Measurements from ENCODE around the gene PRPF31. TPM values are rescaled to one million over a fixed set of nuclear protein-coding genes. Genes with fewer than 3 reads are reported as not detected.

The PRPF31 gene
- total RNA-seq, 4 donors from 2014 or later, result 37.7 to 67.5 (median 42.9) TPM

- WGBS, 2 donors, result 73 to 79% methylated on average over 10 of the region's 10 CpGs
- H3K27ac ChIP-seq, result no peak overlapping the region
- H3K36me3 ChIP-seq, result peaks cover 0 to 50% (median 13%) of the 10 kb centered on the region in 3 donors
- no peak overlapping the region for H3K4me3 ChIP-seq
- peaks cover 0 to 15% (median 12%) of the 10 kb centered on the region in 4 donors for H3K4me1 ChIP-seq
- TF ChIP-seq EP300 (IDR thresholded peaks at IDR 0.05) (no peak), CTCF (IDR thresholded peaks at IDR 0.05) (no peak), POLR2A (IDR thresholded peaks at IDR 0.05) (no peak)
- no peak for DNase-seq (ENCODE audit: low spot score in 2 of 2)
- H3K27me3 ChIP-seq, result no peaks in the 10 kb centered on the region
- H3K9me3 ChIP-seq, result no peaks in the 10 kb centered on the region
These were observed 17.9 kb downstream of the PRPF31 start for GRCh38 chr19:54133312-54133956.

- Histone ChIP-seq H3K27me3 (no peaks in the 10 kb centered on the region), H3K27ac (no peak overlapping the region), H3K4me3 (no peak overlapping the region), H3K9me3 (no peaks in the 10 kb centered on the region), H3K36me3 (peaks cover 0 to 44% (median 7%) of the 10 kb centered on the region in 3 donors), H3K4me1 (peaks cover 0 to 21% (median 18%) of the 10 kb centered on the region in 4 donors)
- DNase-seq (ENCODE audit: low spot score in 2 of 2), result no peak
- TF ChIP-seq EP300 (IDR thresholded peaks at IDR 0.05) (no peak), CTCF (IDR thresholded peaks at IDR 0.05) (no peak), POLR2A (IDR thresholded peaks at IDR 0.05) (no peak)
- WGBS, 2 donors, result 57 to 71% methylated on average over 2 of the region's 2 CpGs
These were observed 18.5 kb downstream of the PRPF31 start for GRCh38 chr19:54133957-54134590.

- DNase-seq (ENCODE audit: low spot score in 2 of 2), result no peak
- 3% methylated on average over 30 of the region's 30 CpGs for WGBS, 2 donors
These were observed 20.7 kb downstream of the PRPF31 start for GRCh38 chr19:54136086-54136863.

GRCh38 chr19:54136864-54137698 lies 21.5 kb downstream of the PRPF31 start:
- 0% methylated on average over 42 to 46 of the region's 46 CpGs for WGBS, 2 donors
- TF ChIP-seq EP300 (IDR thresholded peaks at IDR 0.05) (peak in 1 of 2 donors; percentile 42), CTCF (IDR thresholded peaks at IDR 0.05) (peak in 1 of 5 experiments; percentile 58), POLR2A (IDR thresholded peaks at IDR 0.05) (peak in 1 of 2 donors; percentile 44)

More at GRCh38 chr19:54136086-54136863, 20.7 kb downstream of the PRPF31 start:
- peak overlapping the region; percentile 27 to 78 (median 52) for H3K27ac ChIP-seq
- H3K4me1 ChIP-seq, result peaks cover 0 to 43% (median 31%) of the 10 kb centered on the region in 4 donors
- no peaks in the 10 kb centered on the region for H3K9me3 ChIP-seq
- H3K36me3 ChIP-seq, result peaks cover 0 to 34% (median 0%) of the 10 kb centered on the region in 3 donors
- H3K27me3 ChIP-seq, result no peaks in the 10 kb centered on the region
- peak overlapping the region; percentile 22 to 51 (median 34) for H3K4me3 ChIP-seq
- TF ChIP-seq CTCF (IDR thresholded peaks at IDR 0.05), result no peak
- TF ChIP-seq POLR2A (IDR thresholded peaks at IDR 0.05), result no peak
- TF ChIP-seq EP300 (IDR thresholded peaks at IDR 0.05), result no peak

More at GRCh38 chr19:54136864-54137698, 21.5 kb downstream of the PRPF31 start:
- H3K4me1 ChIP-seq, result peaks cover 0 to 48% (median 31%) of the 10 kb centered on the region in 4 donors
- peak overlapping the region; percentile 92 to 97 (median 96) for H3K27ac ChIP-seq
- H3K4me3 ChIP-seq, result peak overlapping the region; percentile 28 to 98 (median 91)
- H3K27me3 ChIP-seq, result no peaks in the 10 kb centered on the region
- peak; percentile 97 to 99 for DNase-seq (ENCODE audit: low spot score in 2 of 2)
- no peaks in the 10 kb centered on the region for H3K9me3 ChIP-seq
- peaks cover 0 to 26% (median 0%) of the 10 kb centered on the region in 3 donors for H3K36me3 ChIP-seq
